Hepatocyte (in vitro differentiated cells): Measurements from ENCODE around the gene DGCR2.

Experiments used
- CTCF ChIP-seq: fragments of 200-600 bp; sonication (generic); IDR thresholded peaks from 2 replicates; pipeline ENCODE4 v1.5.1; 2016; ENCODE audit warnings: antibody characterized with exemption, mild to moderate bottlenecking; ENCODE audit not compliant: poor library complexity
- EZH2 ChIP-seq: fragments of 200-600 bp; sonication (generic); IDR thresholded peaks from 2 replicates; pipeline ENCODE4 v1.6.1; 2016; ENCODE audit warnings: antibody characterized with exemption, mild to moderate bottlenecking, borderline replicate concordance
- EZH2phosphoT487 ChIP-seq: fragments of 200-600 bp; sonication (generic); IDR thresholded peaks from one replicate; pipeline ENCODE4 v1.6.1; 2018; ENCODE audit warnings: antibody characterized with exemption, mild to moderate bottlenecking, low read depth, moderate library complexity; ENCODE audit not compliant: unreplicated experiment, severe bottlenecking

DNA sequence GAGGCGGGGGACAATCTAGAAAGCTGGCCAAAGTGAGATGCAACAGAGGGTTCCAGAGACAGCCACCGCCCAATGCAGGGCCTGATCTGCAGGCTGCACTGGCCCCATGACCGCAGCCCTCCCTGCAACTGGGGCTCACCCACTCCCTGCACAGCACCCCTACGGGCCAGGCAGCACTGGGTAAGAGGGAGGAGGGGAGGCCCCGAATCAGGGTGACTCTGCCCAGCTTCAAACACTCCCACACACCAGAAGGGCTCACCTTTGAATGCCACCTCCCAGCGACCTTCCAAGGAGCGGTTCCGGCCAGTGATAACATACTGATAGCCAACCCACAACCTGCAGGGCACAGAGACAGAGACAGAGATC lies 59.3 kb downstream of the DGCR2 start:
- no peak for TF ChIP-seq CTCF
- no peak for TF ChIP-seq EZH2phosphoT487
- no peak for TF ChIP-seq EZH2
